BJ (cell line): Measurements from ENCODE around the gene WNK1. TPM values are rescaled to one million over a fixed set of nuclear protein-coding genes. Genes with fewer than 3 reads are reported as not detected.

Source experiments
- CTCF ChIA-PET: fragments of 350-600 bp; formaldehyde crosslinking; extraction: SDS; loops from one replicate; lab custom pipeline; 2021; ENCODE audit warnings: antibody characterized with exemption, inconsistent platforms; lab: Yijun Ruan, JAX
- POLR2A ChIA-PET: fragments of 300-600 bp; sonication (Branson Sonifier 250); formaldehyde crosslinking; extraction: SDS; loops from one replicate; lab custom pipeline; 2021; ENCODE audit warnings: antibody characterized with exemption; lab: Charles Lee
- DNase-seq: peaks from one replicate; pipeline ENCODE4 v3.0.0-alpha.2; 2011; ENCODE audit warnings: low read depth
- H3K27me3 ChIP-seq: 2 replicates; pipeline ENCODE4 v1.6.0; 2011; ENCODE audit warnings: low read length; ENCODE audit not compliant: control insufficient read depth, insufficient read depth
- H3K36me3 ChIP-seq: 2 replicates; pipeline ENCODE4 v1.5.1; 2011; ENCODE audit warnings: low read length; ENCODE audit not compliant: control insufficient read depth, insufficient read depth
- H3K4me3 ChIP-seq: 2 replicates; pipeline ENCODE4 v1.5.1; 2011; ENCODE audit warnings: low read depth, mild to moderate bottlenecking, control low read depth, low read length
- CTCF ChIP-seq: IDR thresholded peaks from 2 replicates; pipeline ENCODE4 v1.5.1; 2011; ENCODE audit warnings: low read depth, mild to moderate bottlenecking, control low read depth, inconsistent platforms, low read length, moderate library complexity; ENCODE audit not compliant: insufficient read depth
- polyA plus RNA-seq: library from polyadenylated mRNA; depleted of rRNA; stranded (reverse); fragments of >200 nt; gene quantifications from 2 replicates; pipeline ENCODE4 v1.2.3, GENCODE V29; 2011

WNK1 gene
- polyA plus RNA-seq, 1 experiment = 45.2 TPM

- no peak overlapping the region for H3K4me3 ChIP-seq
- POLR2A ChIA-PET = no interaction called here
- DNase-seq = no peak
- no peak for TF ChIP-seq CTCF
- H3K36me3 ChIP-seq = no peaks in the 10 kb centered on the region
- CTCF ChIA-PET = interaction anchor here (0.6 to 6.4 kb wide), 10 partner anchors 9 to 188 kb away, joined by 3 to 97 read pairs (median 6); no protein-coding TSS in a partner anchor
- H3K27me3 ChIP-seq = no peaks in the 10 kb centered on the region
Observed at GRCh38 chr12:749751-750270, 2.6 kb upstream of the WNK1 start.

- Histone ChIP-seq H3K27me3 (no peaks in the 10 kb centered on the region), H3K36me3 (no peaks in the 10 kb centered on the region), H3K4me3 (peak overlapping the region; percentile 19)
- no peak for DNase-seq
- ChIA-PET CTCF (interaction anchor here (0.6 to 6.4 kb wide), 36 partner anchors 9 to 833 kb away, joined by 3 to 97 read pairs (median 4); partner anchors contain the start of gene RAD52), POLR2A (interaction anchor here (0.6 to 1.0 kb wide), 2 partner anchors 97 to 180 kb away, joined by 3 to 10 read pairs; no protein-coding TSS in a partner anchor)
- TF ChIP-seq CTCF = no peak
Observed at GRCh38 chr12:750366-751191, 1.8 kb upstream of the WNK1 start.

- POLR2A ChIA-PET = interaction anchor here (0.5 to 1.0 kb wide), 4 partner anchors 96 to 828 kb away, joined by 3 to 10 read pairs (median 4); no protein-coding TSS in a partner anchor
- H3K27me3 ChIP-seq = no peaks in the 10 kb centered on the region
- peak; percentile 88 for TF ChIP-seq CTCF
- no peaks in the 10 kb centered on the region for H3K36me3 ChIP-seq
- DNase-seq = peak; percentile 74
- H3K4me3 ChIP-seq = peak overlapping the region; percentile 36
- CTCF ChIA-PET = interaction anchor here (0.6 to 6.4 kb wide), 40 partner anchors 9 to 854 kb away, joined by 3 to 97 read pairs (median 4); partner anchors contain the start of gene RAD52
Observed at GRCh38 chr12:751192-751998, 984 bp upstream of the WNK1 start.

- POLR2A ChIA-PET = no interaction called here
Observed at GRCh38 chr12:752695-753610, 574 bp downstream of the WNK1 start.

More at GRCh38 chr12:752695-753610, 574 bp downstream of the WNK1 start:
- CTCF ChIA-PET = interaction anchor here (0.7 to 6.4 kb wide), 6 partner anchors 8 to 185 kb away, joined by 3 to 97 read pairs (median 26); no protein-coding TSS in a partner anchor
- H3K36me3 ChIP-seq = no peaks in the 10 kb centered on the region
- no peaks in the 10 kb centered on the region for H3K27me3 ChIP-seq
- peak overlapping the region; percentile 91 for H3K4me3 ChIP-seq
- TF ChIP-seq CTCF = 0 out of 2 replicates have a peak, but pooled peaks have one; percentile 3
- DNase-seq = no peak
